ENCODE results near the gene SFXN3.
A peak's percentile ranks its signal among the peaks of the same experiment; 100 is the strongest.

The SFXN3 gene

DNA sequence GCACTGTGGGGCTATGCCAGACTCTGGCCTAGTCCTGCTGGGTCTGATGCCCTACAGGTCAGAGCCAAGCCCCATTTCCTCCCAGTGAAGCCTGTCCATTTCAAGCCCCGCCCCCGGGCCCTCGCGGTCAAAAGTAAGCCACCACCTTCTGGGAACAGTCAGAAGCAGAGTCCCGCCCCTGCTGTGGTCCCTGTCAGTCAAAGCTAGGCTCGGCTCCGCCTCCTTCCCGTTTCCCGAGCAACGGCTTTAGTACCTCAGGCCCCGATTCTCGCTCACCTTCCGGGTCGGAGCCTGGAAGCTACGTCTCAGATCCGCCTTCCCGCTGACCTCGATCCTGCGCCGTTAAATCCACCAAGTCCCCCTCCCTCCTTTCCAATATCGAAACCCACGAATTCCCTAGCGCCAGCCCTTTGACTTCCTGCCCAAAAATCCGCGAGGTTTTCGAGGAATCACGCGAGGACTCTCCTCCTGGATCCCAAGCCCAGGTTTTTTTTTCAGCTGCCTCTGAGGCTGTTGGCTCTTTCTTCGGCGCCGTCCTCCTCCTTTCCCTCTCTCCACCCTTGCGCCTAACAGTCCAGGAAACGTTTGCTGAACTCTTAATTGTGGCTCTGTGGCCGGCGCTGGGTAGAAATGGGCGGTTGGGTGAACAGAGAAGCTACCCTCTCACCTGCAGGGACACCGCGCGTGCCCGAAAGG lies 11.8 kb downstream of the SFXN3 start:
- Histone ChIP-seq H3K36me3 (ENCODE audit: control insufficient read depth in 1 of 2, insufficient read depth in 2 of 2, low read depth in 1 of 2, low read length in 2 of 2) (peaks cover 27 to 28% of the 10 kb centered on the region in 2 experiments), H3K4ac (ENCODE audit: low read depth in 1 of 2, low read length in 2 of 2) (peak overlapping the region; percentile 42 to 93), H3K23ac (ENCODE audit: low read length in 2 of 2) (no peak overlapping the region), H3K14ac (ENCODE audit: low read length in 2 of 2) (peak overlapping the region in 1 of 2 experiments; percentile 31), H3K4me2 (ENCODE audit: low read length, poor library complexity, severe bottlenecking) (peak overlapping the region; percentile 67), H3K9me3 (ENCODE audit: control insufficient read depth, low read length) (no peaks in the 10 kb centered on the region), H3K4me1 (ENCODE audit: control insufficient read depth, insufficient read depth, low read depth, low read length) (peaks cover 11% of the 10 kb centered on the region), H4K91ac (ENCODE audit: low read length) (peak overlapping the region; percentile 81), H3K9ac (ENCODE audit: low read length) (peak overlapping the region; percentile 91), H2BK12ac (ENCODE audit: low read length in 2 of 2) (no peak overlapping the region), H2BK120ac (ENCODE audit: low read depth, low read length) (peak overlapping the region; percentile 74), H2AK5ac (ENCODE audit: low read length, severe bottlenecking) (no peak overlapping the region), H4K8ac (ENCODE audit: low read length) (peak overlapping the region; percentile 93), H3K4me3 (ENCODE audit: insufficient read depth in 1 of 2, low read depth in 1 of 2, low read length in 2 of 2) (peak overlapping the region; percentile 54 to 81), H2AFZ (ENCODE audit: low read depth, low read length) (peak overlapping the region; percentile 76), H2BK15ac (ENCODE audit: low read depth, poor library complexity, severe bottlenecking) (no peak overlapping the region), H3K79me1 (replicated peaks; ENCODE audit: low read length, poor library complexity, severe bottlenecking) (peaks cover 11% of the 10 kb centered on the region), H3K18ac (ENCODE audit: low read depth in 1 of 2, low read length in 2 of 2) (peak overlapping the region; percentile 81 to 85), H2BK5ac (ENCODE audit: low read depth, low read length, poor library complexity, severe bottlenecking) (peak overlapping the region; percentile 85), H3K27me3 (ENCODE audit: control insufficient read depth in 1 of 2, insufficient read depth in 1 of 2, low read length in 2 of 2) (peaks cover 17 to 19% of the 10 kb centered on the region in 2 experiments), H3K27ac (ENCODE audit: low read length, poor library complexity, severe bottlenecking) (peak overlapping the region; percentile 88)
- 2% methylated on average over 37 of the region's 40 CpGs for WGBS
- peak; percentile 98 for DNase-seq

DNA sequence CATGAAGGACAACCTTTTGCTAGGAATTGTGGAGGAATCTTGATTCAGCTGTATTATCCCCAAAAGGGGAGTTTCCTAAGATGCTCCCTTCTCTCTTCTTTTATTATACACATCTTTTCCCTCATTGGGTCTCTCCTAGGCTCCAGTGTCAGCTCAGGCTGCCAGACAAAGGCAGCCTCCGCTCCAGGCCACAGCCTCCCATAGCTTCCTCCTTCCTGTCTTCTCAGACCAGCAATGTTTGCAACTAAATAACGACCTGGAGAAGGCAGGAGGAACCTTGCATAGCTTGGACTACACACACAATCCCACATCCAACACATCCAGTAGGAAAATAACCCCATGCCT lies 12.3 kb downstream of the SFXN3 start:
- Histone ChIP-seq H2BK12ac (ENCODE audit: low read length in 2 of 2) (no peak overlapping the region), H2AK5ac (ENCODE audit: low read length, severe bottlenecking) (no peak overlapping the region), H3K27me3 (ENCODE audit: control insufficient read depth in 1 of 2, insufficient read depth in 1 of 2, low read length in 2 of 2) (peaks cover 22 to 24% of the 10 kb centered on the region in 2 experiments), H4K91ac (ENCODE audit: low read length) (peak overlapping the region; percentile 81), H3K4me1 (ENCODE audit: control insufficient read depth, insufficient read depth, low read depth, low read length) (peaks cover 15% of the 10 kb centered on the region), H4K8ac (ENCODE audit: low read length) (peak overlapping the region; percentile 93), H3K4ac (ENCODE audit: low read depth in 1 of 2, low read length in 2 of 2) (peak overlapping the region; percentile 5 to 93), H3K18ac (ENCODE audit: low read depth in 1 of 2, low read length in 2 of 2) (peak overlapping the region; percentile 81 to 85), H2BK120ac (ENCODE audit: low read depth, low read length) (peak overlapping the region; percentile 74), H3K9me3 (ENCODE audit: control insufficient read depth, low read length) (no peaks in the 10 kb centered on the region), H2AFZ (ENCODE audit: low read depth, low read length) (peak overlapping the region; percentile 76), H3K4me3 (ENCODE audit: insufficient read depth in 1 of 2, low read depth in 1 of 2, low read length in 2 of 2) (peak overlapping the region; percentile 54 to 81), H2BK15ac (ENCODE audit: low read depth, poor library complexity, severe bottlenecking) (no peak overlapping the region), H3K14ac (ENCODE audit: low read length in 2 of 2) (no peak overlapping the region), H3K79me1 (replicated peaks; ENCODE audit: low read length, poor library complexity, severe bottlenecking) (peaks cover 8% of the 10 kb centered on the region), H3K4me2 (ENCODE audit: low read length, poor library complexity, severe bottlenecking) (peak overlapping the region; percentile 67), H3K36me3 (ENCODE audit: control insufficient read depth in 1 of 2, insufficient read depth in 2 of 2, low read depth in 1 of 2, low read length in 2 of 2) (peaks cover 22 to 23% of the 10 kb centered on the region in 2 experiments), H3K27ac (ENCODE audit: low read length, poor library complexity, severe bottlenecking) (peak overlapping the region; percentile 88), H2BK5ac (ENCODE audit: low read depth, low read length, poor library complexity, severe bottlenecking) (peak overlapping the region; percentile 85), H3K23ac (ENCODE audit: low read length in 2 of 2) (no peak overlapping the region), H3K9ac (ENCODE audit: low read length) (peak overlapping the region; percentile 91)
- 47% methylated on average over 2 of the region's 2 CpGs for WGBS
- DNase-seq, result no peak

GRCh38 chr10:101044117-101044516 lies 13.1 kb downstream of the SFXN3 start:
- 71% methylated on average over 2 of the region's 2 CpGs for WGBS
- Histone ChIP-seq H4K8ac (ENCODE audit: low read length) (no peak overlapping the region), H3K18ac (ENCODE audit: low read depth in 1 of 2, low read length in 2 of 2) (no peak overlapping the region), H3K4me3 (ENCODE audit: insufficient read depth in 1 of 2, low read depth in 1 of 2, low read length in 2 of 2) (no peak overlapping the region), H3K9ac (ENCODE audit: low read length) (peak overlapping the region; percentile 91), H2AFZ (ENCODE audit: low read depth, low read length) (no peak overlapping the region), H2BK120ac (ENCODE audit: low read depth, low read length) (no peak overlapping the region), H4K91ac (ENCODE audit: low read length) (no peak overlapping the region), H2AK5ac (ENCODE audit: low read length, severe bottlenecking) (no peak overlapping the region), H3K4me1 (ENCODE audit: control insufficient read depth, insufficient read depth, low read depth, low read length) (peaks cover 15% of the 10 kb centered on the region), H2BK12ac (ENCODE audit: low read length in 2 of 2) (no peak overlapping the region), H2BK15ac (ENCODE audit: low read depth, poor library complexity, severe bottlenecking) (no peak overlapping the region), H2BK5ac (ENCODE audit: low read depth, low read length, poor library complexity, severe bottlenecking) (no peak overlapping the region), H3K4ac (ENCODE audit: low read depth in 1 of 2, low read length in 2 of 2) (no peak overlapping the region), H3K27ac (ENCODE audit: low read length, poor library complexity, severe bottlenecking) (no peak overlapping the region), H3K23ac (ENCODE audit: low read length in 2 of 2) (no peak overlapping the region), H3K27me3 (ENCODE audit: control insufficient read depth in 1 of 2, insufficient read depth in 1 of 2, low read length in 2 of 2) (peaks cover 30 to 32% of the 10 kb centered on the region in 2 experiments), H3K36me3 (ENCODE audit: control insufficient read depth in 1 of 2, insufficient read depth in 2 of 2, low read depth in 1 of 2, low read length in 2 of 2) (peaks cover 14 to 17% of the 10 kb centered on the region in 2 experiments), H3K4me2 (ENCODE audit: low read length, poor library complexity, severe bottlenecking) (no peak overlapping the region), H3K14ac (ENCODE audit: low read length in 2 of 2) (no peak overlapping the region), H3K79me1 (replicated peaks; ENCODE audit: low read length, poor library complexity, severe bottlenecking) (peaks cover 2% of the 10 kb centered on the region), H3K9me3 (ENCODE audit: control insufficient read depth, low read length) (no peaks in the 10 kb centered on the region)
- DNase-seq, result no peak

DNA sequence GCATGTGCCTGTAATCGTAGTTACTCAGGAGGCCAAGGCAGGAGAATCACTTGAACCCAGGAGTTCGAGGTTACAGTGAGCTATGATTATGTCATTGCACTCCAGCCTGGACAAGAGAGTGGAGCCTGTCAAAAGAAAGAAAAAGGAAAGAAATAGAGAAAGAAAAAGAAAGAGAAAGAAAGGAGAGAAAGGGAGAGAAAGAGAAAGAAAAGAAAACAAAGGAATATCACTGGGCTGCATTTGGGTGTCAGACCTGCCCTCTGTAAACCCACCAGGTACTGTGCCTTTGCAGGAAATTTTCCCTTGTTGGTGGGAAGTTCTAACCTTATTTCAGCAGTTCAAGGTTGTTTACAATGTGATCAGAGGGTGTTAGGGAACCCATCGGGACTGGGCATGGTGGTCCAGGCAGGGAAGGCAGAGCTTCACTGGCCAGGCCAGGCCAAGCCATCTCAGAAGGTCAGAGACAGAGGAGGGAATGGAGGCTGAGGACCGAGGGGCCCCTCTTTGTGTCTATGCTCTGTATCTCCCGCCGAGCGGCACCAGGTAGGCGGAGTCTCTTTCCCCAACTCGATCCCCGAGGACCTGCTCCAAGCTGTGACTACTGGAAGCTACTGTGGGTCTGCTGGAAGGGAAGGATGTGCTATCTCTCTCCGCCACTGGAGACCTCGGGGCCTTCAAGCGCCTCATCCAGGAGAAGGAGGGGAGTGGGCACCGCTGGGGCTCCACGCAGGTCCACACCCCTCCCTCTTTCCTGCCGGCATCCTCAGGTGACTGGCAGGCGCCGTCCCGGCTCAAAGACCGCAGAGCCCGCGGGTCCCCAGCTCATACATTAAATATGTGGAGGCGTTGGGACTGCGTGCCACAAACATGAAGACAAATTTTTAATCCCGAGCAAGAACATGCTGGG lies 15.6 kb downstream of the SFXN3 start:
- H3K14ac ChIP-seq (ENCODE audit: low read length in 2 of 2), result no peak overlapping the region
- no peak overlapping the region for H3K9ac ChIP-seq (ENCODE audit: low read length)
- no peak overlapping the region for H3K27ac ChIP-seq (ENCODE audit: low read length, poor library complexity, severe bottlenecking)
- no peak overlapping the region for H2AK5ac ChIP-seq (ENCODE audit: low read length, severe bottlenecking)
- 17% methylated on average over 24 of the region's 25 CpGs for WGBS
- no peak overlapping the region for H2BK5ac ChIP-seq (ENCODE audit: low read depth, low read length, poor library complexity, severe bottlenecking)
- no peak overlapping the region for H3K4me3 ChIP-seq (ENCODE audit: insufficient read depth in 1 of 2, low read depth in 1 of 2, low read length in 2 of 2)
- no peak for DNase-seq
- no peaks in the 10 kb centered on the region for H3K9me3 ChIP-seq (ENCODE audit: control insufficient read depth, low read length)
- H3K4ac ChIP-seq (ENCODE audit: low read depth in 1 of 2, low read length in 2 of 2), result no peak overlapping the region
- no peak overlapping the region for H2AFZ ChIP-seq (ENCODE audit: low read depth, low read length)
- H2BK120ac ChIP-seq (ENCODE audit: low read depth, low read length), result no peak overlapping the region
- peak overlapping the region in 1 of 2 experiments; percentile 28 for H3K23ac ChIP-seq (ENCODE audit: low read length in 2 of 2)
- peaks cover 46 to 50% of the 10 kb centered on the region in 2 experiments for H3K27me3 ChIP-seq (ENCODE audit: control insufficient read depth in 1 of 2, insufficient read depth in 1 of 2, low read length in 2 of 2)
- no peak overlapping the region for H3K18ac ChIP-seq (ENCODE audit: low read depth in 1 of 2, low read length in 2 of 2)
- no peak overlapping the region for H2BK15ac ChIP-seq (ENCODE audit: low read depth, poor library complexity, severe bottlenecking)
- H4K8ac ChIP-seq (ENCODE audit: low read length), result no peak overlapping the region
- no peaks in the 10 kb centered on the region for H3K79me1 ChIP-seq (replicated peaks; ENCODE audit: low read length, poor library complexity, severe bottlenecking)
- peaks cover 22% of the 10 kb centered on the region for H3K4me1 ChIP-seq (ENCODE audit: control insufficient read depth, insufficient read depth, low read depth, low read length)
- no peak overlapping the region for H4K91ac ChIP-seq (ENCODE audit: low read length)
- H2BK12ac ChIP-seq (ENCODE audit: low read length in 2 of 2), result no peak overlapping the region
- no peak overlapping the region for H3K4me2 ChIP-seq (ENCODE audit: low read length, poor library complexity, severe bottlenecking)
- H3K36me3 ChIP-seq (ENCODE audit: control insufficient read depth in 1 of 2, insufficient read depth in 2 of 2, low read depth in 1 of 2, low read length in 2 of 2), result no peaks in the 10 kb centered on the region

All from mesenchymal stem cell (in vitro differentiated cells and primary cell).